ENCODE measurements around the gene STRN4.

STRN4 gene

GRCh38 chr19:46704379-46705076 is 41.7 kb downstream of the STRN4 start:
- DNase-seq, result peak; percentile 55

- DNase-seq, result no peak
These were observed 45.5 kb downstream of the STRN4 start for GRCh38 chr19:46700704-46701103.

- DNase-seq, result no peak
These were observed 47.6 kb downstream of the STRN4 start for GRCh38 chr19:46698395-46699321.

GRCh38 chr19:46697204-46697960 is 48.9 kb downstream of the STRN4 start:
- DNase-seq, result peak; percentile 18

- DNase-seq, result no peak
These were observed 49.4 kb downstream of the STRN4 start for GRCh38 chr19:46696866-46697203.

- no peak for DNase-seq
These were observed 50.2 kb downstream of the STRN4 start for GRCh38 chr19:46696052-46696451.

- no peak for DNase-seq
These were observed 52.5 kb downstream of the STRN4 start for GRCh38 chr19:46693760-46694159.

GRCh38 chr19:46692918-46693722 is 53.1 kb downstream of the STRN4 start:
- no peak for DNase-seq

- DNase-seq, result no peak
These were observed 54.3 kb downstream of the STRN4 start for GRCh38 chr19:46691948-46692347.

GRCh38 chr19:46691104-46691503 is 55.1 kb downstream of the STRN4 start:
- DNase-seq, result no peak

GRCh38 chr19:46689358-46689757 is 56.9 kb downstream of the STRN4 start:
- no peak for DNase-seq

GRCh38 chr19:46687438-46688145 is 58.7 kb downstream of the STRN4 start:
- DNase-seq, result no peak

GRCh38 chr19:46685189-46685588 is 61.1 kb downstream of the STRN4 start:
- DNase-seq, result no peak

- peak; percentile 26 for DNase-seq
These were observed 68.0 kb downstream of the STRN4 start for GRCh38 chr19:46678110-46678732.

- DNase-seq, result peak; percentile 22
These were observed 71.7 kb downstream of the STRN4 start for GRCh38 chr19:46674416-46675178.

GRCh38 chr19:46670813-46671212 is 75.4 kb downstream of the STRN4 start:
- peak; percentile 64 for DNase-seq

All from EL (cell line).